Aortic smooth muscle cell (primary cell): ENCODE results near the gene GPR22. TPM values are rescaled to one million over a fixed set of nuclear protein-coding genes. Genes with fewer than 3 reads are reported as not detected.

ENCODE experiments used
- total RNA-seq: library from RNA; depleted of rRNA; stranded (reverse); fragments of >200 nt; gene quantifications from 2 replicates; pipeline ENCODE4 v1.2.3, GENCODE V29; 2014

Gene GPR22, protein sequence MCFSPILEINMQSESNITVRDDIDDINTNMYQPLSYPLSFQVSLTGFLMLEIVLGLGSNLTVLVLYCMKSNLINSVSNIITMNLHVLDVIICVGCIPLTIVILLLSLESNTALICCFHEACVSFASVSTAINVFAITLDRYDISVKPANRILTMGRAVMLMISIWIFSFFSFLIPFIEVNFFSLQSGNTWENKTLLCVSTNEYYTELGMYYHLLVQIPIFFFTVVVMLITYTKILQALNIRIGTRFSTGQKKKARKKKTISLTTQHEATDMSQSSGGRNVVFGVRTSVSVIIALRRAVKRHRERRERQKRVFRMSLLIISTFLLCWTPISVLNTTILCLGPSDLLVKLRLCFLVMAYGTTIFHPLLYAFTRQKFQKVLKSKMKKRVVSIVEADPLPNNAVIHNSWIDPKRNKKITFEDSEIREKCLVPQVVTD
- total RNA-seq: not detected in 2 replicates

DNA sequence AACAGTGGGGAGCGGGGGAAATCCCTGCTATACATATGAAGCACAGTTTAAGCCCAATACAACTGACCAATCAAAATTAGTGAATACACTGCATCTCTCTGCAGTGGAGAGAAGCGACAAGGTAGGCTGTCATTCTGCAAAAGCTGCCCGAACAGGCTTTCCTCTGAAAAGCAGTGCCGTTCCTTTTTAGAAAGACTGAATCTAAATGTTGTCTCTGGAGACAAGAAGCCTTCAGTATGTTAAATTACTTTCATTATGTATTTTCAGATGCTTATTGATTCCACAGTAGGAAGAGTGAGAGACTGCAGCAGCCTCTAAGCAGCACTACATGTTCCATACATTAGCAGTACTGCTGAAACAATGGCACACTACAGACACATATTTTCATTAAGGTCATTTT is at the start of gene GPR22:
Gene GPR22, plus strand, starts transcription at position 129 of the 400 bp plus-strand sequence. CDS start 4,004 bp downstream, outside the sequence.

Other genes with a start within 250 kb of the GPR22 start
- 30.8 and 72.7 TPM in 2 replicates for gene COG5, start 93.9 kb downstream of the GPR22 start, total RNA-seq
- 4.8 and 7.2 TPM in 2 replicates for gene DUS4L, start 93.9 kb downstream of the GPR22 start, total RNA-seq
- 70.3 and 130 TPM in 2 replicates for gene BCAP29, start 110.2 kb downstream of the GPR22 start, total RNA-seq
- gene SLC26A4, start 190.8 kb downstream of the GPR22 start, total RNA-seq: 20.5 and 21.2 TPM in 2 replicates